Neural crest cell (in vitro differentiated cells): ENCODE results near the gene XPO6. TPM values are rescaled to one million over a fixed set of nuclear protein-coding genes. Genes with fewer than 3 reads are reported as not detected.

ENCODE experiments used
- DNase-seq: peaks from one replicate; pipeline ENCODE4 v3.0.0; 2021; ENCODE audit warnings: low read depth, mixed read lengths, low spot score
- H3K27ac Mint-ChIP-seq: one replicate; pipeline ENCODE4 v1.8.0; 2021; ENCODE audit warnings: mild to moderate bottlenecking, mixed read lengths; ENCODE audit not compliant: unreplicated experiment
- H3K27me3 Mint-ChIP-seq: 2 replicates; pipeline ENCODE4 v1.8.0; 2021; ENCODE audit warnings: low read depth, mild to moderate bottlenecking, mixed read lengths
- H3K36me3 Mint-ChIP-seq: 2 replicates; pipeline ENCODE4 v1.8.0; 2021; ENCODE audit warnings: low read depth, mild to moderate bottlenecking, mixed read lengths
- H3K4me1 Mint-ChIP-seq: 2 replicates; pipeline ENCODE4 v1.8.0; 2021; ENCODE audit warnings: mixed read lengths
- H3K4me3 Mint-ChIP-seq: one replicate; pipeline ENCODE4 v1.8.0; 2021; ENCODE audit warnings: mild to moderate bottlenecking, mixed read lengths
- H3K9me3 Mint-ChIP-seq: 2 replicates; pipeline ENCODE4 v1.8.0; 2021; ENCODE audit warnings: mixed read lengths
- CTCF ChIP-seq: fragments of 200-600 bp; sonication (generic); conservative IDR thresholded peaks from 2 replicates; pipeline ENCODE4 v1.5.0; 2021; ENCODE audit warnings: antibody characterized with exemption, mild to moderate bottlenecking
- total RNA-seq: library from RNA; stranded (reverse); gene quantifications from 2 replicates; pipeline ENCODE4 v1.2.1, GENCODE V29; 2021

XPO6 gene
- total RNA-seq, 1 donor from 2014 or later: 146 TPM

GRCh38 chr16:28089992-28090365 lies 121.8 kb downstream of the XPO6 start:
- peaks cover 4% of the 10 kb centered on the region for H3K4me1 Mint-ChIP-seq
- H3K36me3 Mint-ChIP-seq: no peaks in the 10 kb centered on the region
- peaks cover 2% of the 10 kb centered on the region for H3K27me3 Mint-ChIP-seq
- H3K9me3 Mint-ChIP-seq: no peaks in the 10 kb centered on the region
- H3K4me3 Mint-ChIP-seq: no peak overlapping the region
- no peak for DNase-seq
- TF ChIP-seq CTCF: no peak
- peak overlapping the region; percentile 14 for H3K27ac Mint-ChIP-seq

GRCh38 chr16:28089205-28089991 lies 122.4 kb downstream of the XPO6 start:
- H3K4me3 Mint-ChIP-seq: no peak overlapping the region
- no peak for DNase-seq
- H3K27ac Mint-ChIP-seq: no peak overlapping the region
- no peaks in the 10 kb centered on the region for H3K36me3 Mint-ChIP-seq
- H3K27me3 Mint-ChIP-seq: peaks cover 2% of the 10 kb centered on the region
- no peak for TF ChIP-seq CTCF
- H3K4me1 Mint-ChIP-seq: peaks cover 4% of the 10 kb centered on the region
- H3K9me3 Mint-ChIP-seq: no peaks in the 10 kb centered on the region

GRCh38 chr16:28087675-28088300 lies 124.0 kb downstream of the XPO6 start:
- DNase-seq: no peak
- H3K27ac Mint-ChIP-seq: no peak overlapping the region
- H3K9me3 Mint-ChIP-seq: no peaks in the 10 kb centered on the region
- H3K4me3 Mint-ChIP-seq: no peak overlapping the region
- H3K27me3 Mint-ChIP-seq: peaks cover 2% of the 10 kb centered on the region
- no peaks in the 10 kb centered on the region for H3K36me3 Mint-ChIP-seq
- TF ChIP-seq CTCF: no peak
- H3K4me1 Mint-ChIP-seq: peaks cover under 1% of the 10 kb centered on the region

GRCh38 chr16:28087140-28087660 lies 124.6 kb downstream of the XPO6 start:
- H3K36me3 Mint-ChIP-seq: no peaks in the 10 kb centered on the region
- H3K27me3 Mint-ChIP-seq: peaks cover 2% of the 10 kb centered on the region
- no peaks in the 10 kb centered on the region for H3K4me1 Mint-ChIP-seq
- no peak for DNase-seq
- H3K4me3 Mint-ChIP-seq: no peak overlapping the region
- no peak for TF ChIP-seq CTCF
- no peaks in the 10 kb centered on the region for H3K9me3 Mint-ChIP-seq
- H3K27ac Mint-ChIP-seq: no peak overlapping the region

- Mint-ChIP-seq H3K4me3 (no peak overlapping the region), H3K36me3 (no peaks in the 10 kb centered on the region), H3K9me3 (no peaks in the 10 kb centered on the region), H3K27me3 (peaks cover 2% of the 10 kb centered on the region), H3K4me1 (no peaks in the 10 kb centered on the region), H3K27ac (no peak overlapping the region)
- DNase-seq: no peak
- TF ChIP-seq CTCF: no peak
Measured at GRCh38 chr16:28086186-28087139, 125.3 kb downstream of the XPO6 start.
